ENCODE results near the gene GMIP. TPM values are rescaled to one million over a fixed set of nuclear protein-coding genes. Genes with fewer than 3 reads are reported as not detected.

Gene GMIP
- total RNA-seq: 4.3 and 10.7 TPM in 2 replicates

GRCh38 chr19:19643158-19644053 lies at the start of gene GMIP:
Gene GMIP (minus strand): TSS chr19:19643657. CDS start chr19:19643529, 128 bp downstream.

DNA sequence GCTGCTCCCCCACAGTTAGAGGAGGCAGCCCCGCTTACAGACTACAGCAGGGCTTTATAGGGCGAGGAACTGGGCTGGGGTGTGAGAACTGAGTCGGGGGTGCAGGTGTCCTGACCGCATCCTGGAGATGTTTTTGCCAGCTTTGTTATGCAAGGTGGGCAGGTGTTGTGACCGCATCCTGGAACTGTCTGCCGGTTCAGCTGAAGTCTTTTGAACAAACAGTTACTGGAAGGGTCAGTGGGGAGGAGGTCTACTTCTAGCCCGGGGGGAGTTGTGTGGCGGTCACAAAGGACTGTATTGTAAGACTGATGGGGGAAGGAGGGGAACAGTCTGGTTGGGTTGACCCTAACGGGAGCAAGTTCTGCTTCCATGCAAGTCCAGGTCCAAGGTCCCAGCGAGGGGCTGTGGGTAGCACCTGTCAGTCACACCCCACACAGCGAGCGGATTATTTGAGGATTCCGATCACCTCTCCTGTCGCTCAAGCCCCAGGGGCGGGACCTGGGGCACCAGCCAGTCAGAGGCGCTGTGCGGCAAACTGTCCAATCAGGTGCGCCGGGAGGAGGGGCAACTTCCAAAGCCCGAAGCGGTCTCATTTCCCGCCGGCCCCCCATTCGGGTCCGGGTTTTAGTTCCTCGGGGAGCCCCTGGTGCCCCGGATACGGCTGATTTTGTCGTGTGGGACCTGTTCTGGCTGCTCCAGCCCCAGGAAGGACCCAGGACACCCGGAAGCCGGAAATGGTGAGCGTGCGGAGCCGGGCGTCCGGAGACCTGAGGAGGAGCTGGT lies 25.0 kb upstream of the GMIP start, which contains the start of gene ZNF101:
ZNF101 (plus strand) TSS at position 610 of the 783 bp plus-strand sequence; CDS start at position 735, 125 bp downstream.

GRCh38 chr19:19663256-19664120 lies 20.0 kb upstream of the GMIP start, which contains the start of gene ATP13A1:
Gene ATP13A1 (minus strand): TSS chr19:19663676. CDS start chr19:19663666, 10 bp downstream.

GRCh38 chr19:19627621-19628500 lies 15.6 kb downstream of the GMIP start, which contains the start of gene LPAR2:
Gene LPAR2 (minus strand): TSS chr19:19628220. CDS start chr19:19627275, 945 bp downstream.

DNA sequence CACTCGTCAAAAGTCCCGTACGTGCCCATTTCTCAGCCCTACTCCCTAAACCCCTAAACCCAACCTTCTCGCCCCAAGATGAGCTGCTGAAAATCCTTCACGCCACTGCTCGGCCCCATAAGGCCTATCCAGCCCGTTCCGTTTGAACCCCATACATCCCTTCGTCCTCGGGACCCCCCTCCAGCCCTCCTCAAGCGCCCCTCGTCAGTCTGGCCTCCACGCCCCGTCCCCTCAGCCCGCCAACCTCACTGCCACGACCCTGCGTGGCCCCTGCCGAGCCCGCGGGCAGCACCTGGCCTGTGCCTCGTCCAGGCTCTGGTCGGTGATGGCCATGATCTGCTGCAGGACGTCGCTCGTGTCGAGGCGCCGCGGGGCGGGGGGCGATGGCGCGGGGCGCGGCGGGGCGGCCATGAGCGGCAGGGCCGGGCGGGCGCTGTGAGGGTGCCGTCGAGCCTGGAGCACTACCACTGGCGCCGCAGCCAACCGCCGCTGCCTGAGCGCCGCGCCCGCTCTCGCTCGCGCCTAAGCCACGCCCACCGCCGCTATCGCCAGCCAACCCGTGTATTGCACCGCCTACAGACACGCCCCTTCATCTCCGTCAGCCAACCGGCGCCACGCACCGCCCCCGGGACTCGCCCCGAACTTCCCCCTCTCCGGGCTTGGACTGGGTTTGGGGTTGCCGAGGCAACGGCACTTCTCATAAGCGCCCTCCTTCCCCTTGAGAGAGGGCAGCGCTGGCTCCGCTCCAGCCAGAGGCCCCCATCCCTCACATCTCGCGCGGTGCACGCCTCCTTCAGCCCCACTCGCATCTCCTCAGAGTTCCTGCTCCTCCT lies 25.0 kb downstream of the GMIP start, which contains the start of gene PBX4:
PBX4 (minus strand) TSS at position 469 of the 833 bp plus-strand sequence; CDS start at position 411, 58 bp downstream.

Other genes with a start within 250 kb of the GMIP start
- gene GATAD2A, start 238.0 kb downstream of the GMIP start, total RNA-seq: 46.8 and 51.0 TPM in 2 replicates
- 0.32 and 0.76 TPM in 2 replicates for gene TSSK6, start 128.1 kb downstream of the GMIP start, total RNA-seq
- 50.8 and 253 TPM in 2 replicates for gene NDUFA13, start 127.4 kb downstream of the GMIP start, total RNA-seq
- under 0.01 and 1.2 TPM in 2 replicates for gene YJEFN3, start 114.7 kb downstream of the GMIP start, total RNA-seq
- gene CILP2, start 105.4 kb downstream of the GMIP start, total RNA-seq: not detected in 2 replicates
- not detected in 2 replicates for gene PBX4, start 25.0 kb downstream of the GMIP start, total RNA-seq
- 0.30 and 0.32 TPM in 2 replicates for gene LPAR2, start 15.4 kb downstream of the GMIP start, total RNA-seq
- gene ATP13A1, start 20.0 kb upstream of the GMIP start, total RNA-seq: 21.6 and 49.7 TPM in 2 replicates
- gene ZNF101, start 25.2 kb upstream of the GMIP start, total RNA-seq: 8.1 and 13.4 TPM in 2 replicates
- 4.9 and 5.3 TPM in 2 replicates for gene ZNF14, start 89.5 kb upstream of the GMIP start, total RNA-seq
- 1.3 and 4.4 TPM in 2 replicates for gene ZNF506, start 178.1 kb upstream of the GMIP start, total RNA-seq
- gene ZNF253, start 222.2 kb upstream of the GMIP start, total RNA-seq: 2.9 and 7.4 TPM in 2 replicates